ENCODE measurements around the gene MID1IP1. TPM values are rescaled to one million over a fixed set of nuclear protein-coding genes. Genes with fewer than 3 reads are reported as not detected.

Gene MID1IP1
- total RNA-seq, 1 donor from 2014 or later, result 40.4 TPM

- DNase-seq (ENCODE audit: low read depth) (no peak), FAIRE-seq (no peak)
- Mint-ChIP-seq H3K4me3 (ENCODE audit: unreplicated experiment) (no peak overlapping the region), H3K27ac (ENCODE audit: unreplicated experiment) (no peak overlapping the region), H3K9me3 (ENCODE audit: unreplicated experiment) (no peaks in the 10 kb centered on the region), H3K27me3 (ENCODE audit: low read depth, unreplicated experiment) (no peaks in the 10 kb centered on the region), H3K4me1 (ENCODE audit: low read depth, unreplicated experiment) (peaks cover 5% of the 10 kb centered on the region), H3K36me3 (ENCODE audit: low read depth, unreplicated experiment) (no peaks in the 10 kb centered on the region)
- Histone ChIP-seq H3K79me2 (ENCODE audit: insufficient read depth, low read length) (no peaks in the 10 kb centered on the region), H3K36me3 (ENCODE audit: insufficient read depth, low read length) (no peaks in the 10 kb centered on the region), H3K9ac (ENCODE audit: low read length) (no peak overlapping the region), H4K20me1 (ENCODE audit: insufficient read depth, low read length) (no peaks in the 10 kb centered on the region), H3K4me3 (ENCODE audit: insufficient read depth, low read depth, low read length) (no peak overlapping the region), H3K4me2 (ENCODE audit: low read length) (no peak overlapping the region), H3K9me3 (ENCODE audit: insufficient read depth, low read depth, low read length) (no peaks in the 10 kb centered on the region), H3K4me1 (ENCODE audit: insufficient read depth, low read length) (no peaks in the 10 kb centered on the region), H3K27me3 (ENCODE audit: insufficient read depth, low read length) (no peaks in the 10 kb centered on the region), H2AFZ (ENCODE audit: low read depth, low read length) (no peak overlapping the region), H3K27ac (ENCODE audit: low read depth, low read length) (no peak overlapping the region)
- no peak for TF ChIP-seq EZH2 (IDR thresholded peaks at IDR 0.05; ENCODE audit: insufficient read depth, low read length)
- TF ChIP-seq CTCF (IDR thresholded peaks at IDR 0.05; ENCODE audit: insufficient read depth, low read depth, low read length), result no peak
These were observed 53.0 kb downstream of the MID1IP1 start for GRCh38 chrX:38854305-38854704.

Other genes starting within 250 kb of the MID1IP1 start
- gene TSPAN7, start 239.9 kb upstream of the MID1IP1 start, total RNA-seq, result 3.5 and 4.8 TPM in 2 replicates

Data from astrocyte (in vitro differentiated cells and primary cell).